GM12878 (cell line): ENCODE results near the gene YPEL3. TPM values are rescaled to one million over a fixed set of nuclear protein-coding genes. Genes with fewer than 3 reads are reported as not detected.

Experiments used
- ATAC-seq: fragments of 200-7000 bp; cut with Tn5 transposase; 3 replicates; pipeline ENCODE4 v1.9.1; 2020; ENCODE audit warnings: mild to moderate bottlenecking, moderate library complexity
- BruUV-seq: library from RNA; stranded (reverse); fragments of 400-500 nt; replicated peaks from 2 replicates; lab custom pipeline; 2021; lab: Mats Ljungman, UMichigan
- CTCF ChIA-PET: fragments of 300-600 bp; sonication (Branson Sonifier 250); formaldehyde crosslinking; extraction: SDS; loops from one replicate; lab custom pipeline; 2021; ENCODE audit warnings: inconsistent platforms; lab: Yijun Ruan, JAX
- POLR2A ChIA-PET: fragments of 350-600 bp; formaldehyde crosslinking; extraction: SDS; loops from one replicate; lab custom pipeline; 2021; ENCODE audit warnings: inconsistent platforms; lab: Charles Lee
- RAD21 ChIA-PET: fragments of 300-600 bp; sonication (Branson Sonifier 250); formaldehyde crosslinking; loops from one replicate; lab custom pipeline; 2023; ENCODE audit warnings: antibody characterized with exemption; ENCODE audit not compliant: unreplicated experiment; lab: Charles Lee
- SMC1A ChIA-PET: fragments of 300-600 bp; sonication (Branson Sonifier 250); formaldehyde crosslinking; loops from one replicate; lab custom pipeline; 2023; ENCODE audit not compliant: unreplicated experiment, uncharacterized antibody; lab: Charles Lee
- DNase-seq: peaks from one replicate; pipeline ENCODE4 v3.0.0-alpha.2; 2011; ENCODE audit warnings: low read depth, low spot score
- FAIRE-seq: peaks from 3 replicates; lab custom pipeline; 2011; peaks lifted over from hg19 to GRCh38; lab: Jason Lieb, UNC
- H2AFZ ChIP-seq: 2 replicates; pipeline ENCODE4 v1.6.0; 2011; ENCODE audit warnings: low read depth, low read length, control low read depth; ENCODE audit not compliant: control insufficient read depth
- H3K27ac ChIP-seq: 2 replicates; pipeline ENCODE4 v1.5.1; 2011; ENCODE audit warnings: control low read depth; ENCODE audit not compliant: control insufficient read depth, insufficient read depth
- H3K27me3 ChIP-seq, 2 experiments: replicated peaks in 1 of 2; 2 replicates each; pipeline versions ENCODE4 v1.6.0 to v1.6.1; 2011; ENCODE audit warnings: low read length in 1 of 2; ENCODE audit not compliant: control insufficient read depth in 2 of 2, insufficient read depth in 2 of 2
- H3K36me3 ChIP-seq, 2 experiments: 2 replicates each; pipeline ENCODE4 v1.5.1; 2011; ENCODE audit warnings: low read length in 1 of 2; ENCODE audit not compliant: control insufficient read depth in 2 of 2, insufficient read depth in 2 of 2
- H3K4me1 ChIP-seq: 2 replicates; pipeline ENCODE4 v1.6.1; 2011; ENCODE audit warnings: mild to moderate bottlenecking, low read length, moderate library complexity, mixed read lengths; ENCODE audit not compliant: control insufficient read depth, insufficient read depth
- H3K4me2 ChIP-seq: 2 replicates; pipeline ENCODE4 v1.6.0; 2011; ENCODE audit warnings: control low read depth; ENCODE audit not compliant: control insufficient read depth, insufficient read depth
- H3K4me3 ChIP-seq: fragments of 200-600 bp; sonication (generic); 2 replicates; pipeline ENCODE4 v1.5.1; 2016
- H3K79me2 ChIP-seq: 2 replicates; pipeline ENCODE4 v1.6.0; 2011; ENCODE audit warnings: low read length; ENCODE audit not compliant: control insufficient read depth, insufficient read depth
- H3K9ac ChIP-seq: 2 replicates; pipeline ENCODE4 v1.8.0; 2011; ENCODE audit warnings: low read length, control low read depth, mixed read lengths; ENCODE audit not compliant: control insufficient read depth, insufficient read depth
- H3K9me3 ChIP-seq: replicated peaks from 3 replicates; pipeline ENCODE4 v1.5.1; 2011; ENCODE audit warnings: mild to moderate bottlenecking, low read length; ENCODE audit not compliant: control insufficient read depth, insufficient read depth
- H4K20me1 ChIP-seq: 2 replicates; pipeline ENCODE4 v1.6.0; 2011; ENCODE audit not compliant: control insufficient read depth, insufficient read depth
- BCL3 ChIP-seq: IDR thresholded peaks from 2 replicates; pipeline ENCODE4 v1.6.1; 2011; ENCODE audit warnings: borderline replicate concordance, low read depth, mild to moderate bottlenecking, moderate library complexity, low read length; ENCODE audit not compliant: insufficient read depth, poor library complexity, severe bottlenecking
- FOXM1 ChIP-seq: IDR thresholded peaks from 2 replicates; pipeline ENCODE4 v1.6.1; 2012; ENCODE audit warnings: low read depth, mild to moderate bottlenecking, inconsistent platforms, low read length, moderate library complexity
- HSF1 ChIP-seq: fragments of 150-350 bp; IDR thresholded peaks from 2 replicates; pipeline ENCODE4 v1.6.1; 2014; ENCODE audit warnings: mild to moderate bottlenecking, low read depth, low read length
- IKZF1 ChIP-seq: fragments of 450-650 bp; conservative IDR thresholded peaks from 2 replicates; pipeline ENCODE4 v1.6.1; 2017; ENCODE audit warnings: antibody characterized with exemption, mild to moderate bottlenecking
- IRF3 ChIP-seq: fragments of 450-650 bp; IDR thresholded peaks from 2 replicates; pipeline ENCODE4 v1.6.1; 2014; ENCODE audit warnings: mild to moderate bottlenecking
- JUND ChIP-seq: IDR thresholded peaks from 2 replicates; pipeline ENCODE4 v1.6.1; 2012; ENCODE audit warnings: low read depth, mild to moderate bottlenecking, low read length, improper control_type of control experiment, moderate library complexity
- MEF2B ChIP-seq: fragments of 450-650 bp; IDR thresholded peaks from 2 replicates; pipeline ENCODE4 v1.6.1; 2018; ENCODE audit warnings: mild to moderate bottlenecking, moderate library complexity; ENCODE audit not compliant: partially characterized antibody, poor library complexity, severe bottlenecking
- NFYB ChIP-seq: IDR thresholded peaks from 2 replicates; pipeline ENCODE4 v1.6.1; 2011; ENCODE audit warnings: low read depth, mild to moderate bottlenecking, low read length, improper control_type of control experiment, moderate library complexity; ENCODE audit not compliant: insufficient read depth
- PAX5 ChIP-seq: IDR thresholded peaks from 2 replicates; pipeline ENCODE4 v1.6.1; 2011; ENCODE audit warnings: low read depth, low read length, borderline replicate concordance
- PKNOX1 ChIP-seq: fragments of 450-650 bp; IDR thresholded peaks from 2 replicates; pipeline ENCODE4 v1.6.1; 2016; ENCODE audit warnings: mild to moderate bottlenecking
- POU2F2 ChIP-seq: IDR thresholded peaks from 3 replicates; pipeline ENCODE4 v1.6.1; 2011; ENCODE audit warnings: low read depth, mild to moderate bottlenecking, low read length, borderline replicate concordance
- RAD51 ChIP-seq: fragments of 450-650 bp; IDR thresholded peaks from 2 replicates; pipeline ENCODE4 v1.6.1; 2016; ENCODE audit warnings: moderate library complexity, mild to moderate bottlenecking, inconsistent platforms
- TAF1 ChIP-seq: IDR thresholded peaks from 2 replicates; pipeline ENCODE4 v1.6.1; 2011; ENCODE audit warnings: mild to moderate bottlenecking, low read depth, low read length, borderline replicate concordance
- ZNF274 ChIP-seq: IDR thresholded peaks from one replicate; pipeline ENCODE4 v1.8.0; 2011; ENCODE audit not compliant: insufficient read length, insufficient read depth
- ZSCAN29 ChIP-seq: fragments of 450-650 bp; IDR thresholded peaks from 2 replicates; pipeline ENCODE4 v1.6.1; 2017; ENCODE audit warnings: mild to moderate bottlenecking, moderate library complexity
- WGBS: methylation state at CpG from one replicate; pipeline ENCODE4 v1.1.6; 2016; ENCODE audit warnings: low lambda C conversion rate; ENCODE audit not compliant: insufficient replicate concordance, insufficient coverage; ENCODE audit errors: missing lambda C conversion rate; 5-methylcytosine and 5-hydroxymethylcytosine counted together
- in situ Hi-C: fragments of 300-500 bp; cut with MboI; formaldehyde crosslinking; loops from 9 replicates; pipeline ENCODE4 v1.14.3; 2018; ENCODE audit warnings: mixed read lengths
- intact Hi-C: fragments of 100-400 bp; cut with micrococcal nuclease; formaldehyde crosslinking; loops from one replicate; pipeline ENCODE4 v1.14.2; 2022; ENCODE audit not compliant: unreplicated experiment
- polyA plus RNA-seq, 11 experiments: library from polyadenylated mRNA; depleted of rRNA in 4 of 11; unstranded in 6 of 11; stranded (reverse) in 5 of 11; fragments of >200 nt; fragmentation: Nextera tagmentation in 4 of 11; fragmentation: Illumina TruSeq in 1 of 11; extraction: Ambion mirVana in 4 of 11; extraction: Trizol in 1 of 11; gene quantifications; 1 replicate in 1 of 11; 2 replicates in 10 of 11; pipeline versions ENCODE4 v1.2.1 to v1.2.3, GENCODE V29; 2011 to 2016; ENCODE audit warnings: inconsistent platforms in 2 of 11, missing spikeins in 2 of 11, low read depth in 1 of 11
- total RNA-seq, 4 experiments: library from RNA; depleted of rRNA in 3 of 4; stranded (reverse); fragments of >200 nt in 3 of 4; fragmentation: Illumina TruSeq in 1 of 4; extraction: Trizol in 1 of 4; gene quantifications; 2 replicates each; pipeline versions ENCODE4 v1.2.1 to v1.2.3, GENCODE V29; 2013 to 2021

Gene YPEL3
- total and polyA plus RNA-seq, 10 of the 15 experiments (the other 5 are each of a cell fraction or from before 2014, with no cell fraction given): 1.3 to 22.0 (median 12.1) TPM

- H3K4me3 ChIP-seq: peak overlapping the region; percentile 95
Measured at GRCh38 chr16:30121741-30122571, 25.9 kb upstream of the YPEL3 start.

More at GRCh38 chr16:30121741-30122571, 25.9 kb upstream of the YPEL3 start:
- no peaks in the 10 kb centered on the region; a peak in 1 of 4 replicates for H3K36me3 ChIP-seq
- RAD21 ChIA-PET: interaction anchor here (1.1 kb wide), 1 partner anchor 30 kb away, joined by 3 read pairs; no protein-coding TSS in a partner anchor
- POLR2A ChIA-PET: no interaction called here
- peak overlapping the region; percentile 94 for H3K4me2 ChIP-seq
- TF ChIP-seq JUND: no peak
- no peak for TF ChIP-seq POU2F2
- no peak for TF ChIP-seq IKZF1
- no peak for TF ChIP-seq IRF3
- TF ChIP-seq MEF2B: no peak
- no peak for TF ChIP-seq PKNOX1
- no peak for TF ChIP-seq FOXM1
- no peak for TF ChIP-seq HSF1
- TF ChIP-seq ZNF274: no peak
- TF ChIP-seq RAD51: no peak
- no peak for TF ChIP-seq NFYB
- TF ChIP-seq ZSCAN29: no peak
- no peak for TF ChIP-seq BCL3
- no peak for TF ChIP-seq TAF1
- no peak for TF ChIP-seq PAX5
- DNase-seq (no peak), ATAC-seq (no peak), FAIRE-seq (no peak)
- SMC1A ChIA-PET: no interaction called here
- H3K9ac ChIP-seq: peak overlapping the region; percentile 66
- intact Hi-C loops (no loop called here), in situ Hi-C loops (no loop called here)
- peak overlapping the region; percentile 56 for H2AFZ ChIP-seq
- 79% methylated on average over 28 of the region's 31 CpGs for WGBS
- H3K4me1 ChIP-seq: peaks cover 17% of the 10 kb centered on the region
- BruUV-seq: no TSS peak
- H3K79me2 ChIP-seq: no peaks in the 10 kb centered on the region; the same call in 1 of the 2 replicates
- H3K27me3 ChIP-seq: no peaks in the 10 kb centered on the region
- peak overlapping the region; percentile 42; the same call in 1 of the 2 replicates for H3K27ac ChIP-seq
- CTCF ChIA-PET: interaction anchor here (0.6 to 2.3 kb wide), 2 partner anchors 10 to 758 kb away, joined by 4 to 7 read pairs; no protein-coding TSS in a partner anchor
- H4K20me1 ChIP-seq: no peaks in the 10 kb centered on the region
- no peaks in the 10 kb centered on the region for H3K9me3 ChIP-seq
